H7 (cell line): ENCODE results near the gene DSG4. TPM values are rescaled to one million over a fixed set of nuclear protein-coding genes. Genes with fewer than 3 reads are reported as not detected.

Experiments
- DNase-seq: peaks from one replicate; pipeline ENCODE4 v3.0.0; 2012
- H3K27me3 ChIP-seq: 2 replicates; pipeline ENCODE4 v1.6.0; 2011; ENCODE audit warnings: mild to moderate bottlenecking, low read length; ENCODE audit not compliant: control insufficient read depth, insufficient read depth
- H3K36me3 ChIP-seq: replicated peaks from 2 replicates; pipeline ENCODE4 v1.5.1; 2011; ENCODE audit warnings: low read length; ENCODE audit not compliant: control insufficient read depth, insufficient read depth
- H3K4me3 ChIP-seq: 2 replicates; pipeline ENCODE4 v1.5.1; 2011; ENCODE audit warnings: low read depth, mild to moderate bottlenecking, control low read depth, low read length, moderate library complexity; ENCODE audit not compliant: insufficient read depth
- total RNA-seq: library from RNA; depleted of rRNA; stranded (reverse); fragments of >200 nt; shearing (Covaris generic); gene quantifications from 2 replicates; pipeline ENCODE4 v1.2.3, GENCODE V29; 2014

Gene DSG4
- total RNA-seq, 1 experiment from 2014 or later = not detected

DNA sequence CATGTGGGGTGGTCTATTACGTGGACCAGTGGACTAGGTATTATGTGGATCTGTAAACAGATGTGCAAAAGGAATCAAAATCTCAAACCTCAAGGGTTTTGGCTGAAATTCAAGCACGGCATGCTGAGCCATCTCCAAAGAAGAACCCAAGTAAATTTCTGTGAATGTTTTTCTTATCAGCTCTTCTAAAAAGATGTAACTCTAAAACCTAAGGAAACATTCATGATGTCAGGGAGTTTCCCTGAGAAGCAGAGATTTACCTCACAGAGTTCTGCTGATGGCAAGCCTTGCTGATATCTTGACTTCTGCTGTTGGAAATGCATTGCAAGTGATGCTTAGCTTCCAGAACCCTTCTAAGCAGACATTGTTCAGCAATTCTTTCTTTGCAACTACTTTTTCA, 21.6 kb downstream of the DSG4 start:
- H3K36me3 ChIP-seq = no peaks in the 10 kb centered on the region
- no peak for DNase-seq
- no peaks in the 10 kb centered on the region for H3K27me3 ChIP-seq
- no peak overlapping the region for H3K4me3 ChIP-seq

DNA sequence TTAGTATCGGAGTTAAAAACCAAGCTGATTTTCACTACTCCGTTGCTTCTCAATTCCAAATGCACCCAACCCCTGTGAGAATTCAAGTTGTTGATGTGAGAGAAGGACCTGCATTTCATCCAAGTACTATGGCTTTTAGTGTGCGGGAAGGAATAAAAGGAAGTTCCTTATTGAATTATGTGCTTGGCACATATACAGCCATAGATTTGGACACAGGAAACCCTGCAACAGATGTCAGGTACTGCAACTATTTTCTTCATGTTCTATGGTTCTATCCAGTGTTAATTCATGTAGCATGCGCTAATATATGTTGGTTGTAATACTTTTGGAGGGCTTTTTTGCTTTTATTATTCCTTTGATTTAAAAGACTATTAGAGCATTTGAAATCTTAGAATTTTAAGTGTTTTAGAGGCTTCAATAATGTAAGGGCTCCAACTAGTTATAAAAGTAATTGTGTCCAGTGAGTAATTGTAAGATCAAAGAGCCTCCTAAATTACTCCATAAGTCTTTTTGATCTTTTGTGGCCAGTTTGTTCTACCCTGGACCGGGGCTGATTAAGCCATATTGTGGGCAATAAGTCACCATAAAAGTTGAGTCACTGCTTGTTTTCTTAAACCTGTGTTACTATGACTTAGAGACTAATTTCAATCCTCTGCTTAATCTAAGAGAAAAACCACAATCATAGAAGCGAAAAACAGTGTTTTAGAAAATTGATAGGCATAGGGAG, 22.9 kb downstream of the DSG4 start:
- no peaks in the 10 kb centered on the region for H3K27me3 ChIP-seq
- H3K36me3 ChIP-seq = no peaks in the 10 kb centered on the region
- DNase-seq = no peak
- H3K4me3 ChIP-seq = no peak overlapping the region

DNA sequence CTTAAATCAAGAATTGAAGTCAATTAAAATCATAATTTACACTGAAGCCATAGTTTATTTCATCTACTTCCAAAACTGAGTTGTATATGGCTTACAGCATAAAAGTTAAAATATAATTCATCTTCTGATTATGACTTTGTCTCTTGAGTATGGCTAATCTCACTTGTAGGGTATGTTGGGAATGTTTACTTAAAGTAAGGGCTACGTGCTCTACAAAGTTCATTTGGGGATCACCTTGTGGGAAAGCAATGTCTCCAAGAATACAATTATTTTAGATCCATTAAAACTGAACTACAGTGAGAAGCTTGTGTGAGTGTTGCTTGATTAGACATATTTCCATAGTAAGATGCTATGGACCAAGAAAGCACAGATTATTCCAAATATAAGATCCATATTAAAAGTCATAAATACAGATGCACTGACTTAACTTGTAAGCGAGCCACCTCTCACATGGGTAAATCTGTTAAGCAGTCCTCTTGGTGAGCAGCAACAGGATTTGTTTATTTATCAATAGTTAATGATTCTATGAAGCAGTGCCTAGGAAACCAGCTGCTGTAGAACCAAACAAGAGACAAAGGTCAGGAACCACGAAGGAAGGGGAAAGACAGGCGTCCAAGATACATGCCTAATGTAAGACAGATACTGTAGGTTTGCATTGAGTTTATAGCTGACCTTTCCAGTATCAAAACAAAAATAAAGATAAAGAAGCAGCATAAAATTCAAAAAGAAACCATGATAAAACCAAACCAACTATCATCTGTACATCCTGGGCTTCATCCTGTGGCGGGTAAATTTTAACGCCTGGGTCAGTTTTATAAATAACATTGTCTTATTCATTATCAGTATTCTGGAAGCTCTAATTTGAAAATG, 24.8 kb downstream of the DSG4 start:
- Histone ChIP-seq H3K27me3 (no peaks in the 10 kb centered on the region), H3K4me3 (no peak overlapping the region), H3K36me3 (no peaks in the 10 kb centered on the region)
- no peak for DNase-seq

DNA sequence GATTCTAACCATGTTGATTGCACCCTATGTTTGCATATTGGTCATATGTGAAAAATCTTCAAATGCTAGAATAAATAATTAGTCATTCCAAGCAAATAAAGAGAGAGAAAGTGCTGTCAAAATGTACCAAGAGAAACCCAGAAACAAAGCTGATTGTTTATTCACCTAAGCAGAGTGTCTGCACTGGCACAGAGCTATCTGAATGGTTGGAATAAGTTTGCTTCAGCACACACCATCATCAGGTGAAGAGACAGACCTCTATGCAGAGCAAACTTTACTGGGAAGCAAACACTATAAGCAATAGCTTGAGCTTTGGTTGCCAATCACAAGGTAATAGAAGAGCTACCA, 25.4 kb downstream of the DSG4 start:
- Histone ChIP-seq H3K36me3 (no peaks in the 10 kb centered on the region), H3K27me3 (no peaks in the 10 kb centered on the region), H3K4me3 (no peak overlapping the region)
- DNase-seq = no peak

DNA sequence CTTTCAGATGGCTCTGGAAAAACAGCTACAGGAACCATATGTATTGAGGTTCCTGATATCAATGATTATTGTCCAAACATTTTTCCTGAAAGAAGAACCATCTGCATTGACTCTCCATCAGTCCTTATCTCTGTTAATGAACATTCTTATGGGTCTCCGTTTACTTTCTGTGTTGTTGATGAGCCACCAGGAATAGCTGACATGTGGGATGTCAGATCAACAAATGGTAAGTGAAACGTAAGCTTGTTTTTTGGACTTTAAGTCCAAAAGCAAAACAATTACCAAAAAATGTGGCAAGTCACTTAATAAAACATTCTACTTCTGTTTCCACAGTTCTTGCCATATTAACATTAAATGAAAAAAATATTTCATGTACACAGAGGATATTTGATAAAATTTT, 26.8 kb downstream of the DSG4 start:
- no peaks in the 10 kb centered on the region for H3K27me3 ChIP-seq
- no peak for DNase-seq
- H3K4me3 ChIP-seq = no peak overlapping the region
- no peaks in the 10 kb centered on the region for H3K36me3 ChIP-seq

DNA sequence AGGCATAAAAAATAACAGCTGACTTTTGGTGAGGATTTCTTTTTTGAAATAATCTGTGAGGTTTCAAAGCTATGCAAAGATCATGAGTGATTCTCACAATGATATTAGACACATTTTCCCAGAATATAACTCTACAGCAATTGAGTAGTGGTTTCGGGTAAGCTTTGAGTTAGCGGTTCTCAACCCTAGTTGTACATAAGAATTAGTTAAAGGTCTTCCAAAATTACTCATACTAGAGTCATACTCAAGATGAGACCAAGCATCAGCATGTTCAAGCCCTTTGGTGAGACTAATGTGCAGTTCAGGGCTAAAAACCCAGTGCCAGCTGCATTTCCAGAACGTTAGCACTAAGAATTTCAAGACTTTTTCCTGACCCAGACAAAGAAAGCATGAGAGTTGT, 31.1 kb downstream of the DSG4 start:
- Histone ChIP-seq H3K4me3 (no peak overlapping the region), H3K27me3 (no peaks in the 10 kb centered on the region), H3K36me3 (no peaks in the 10 kb centered on the region)
- DNase-seq = no peak

DNA sequence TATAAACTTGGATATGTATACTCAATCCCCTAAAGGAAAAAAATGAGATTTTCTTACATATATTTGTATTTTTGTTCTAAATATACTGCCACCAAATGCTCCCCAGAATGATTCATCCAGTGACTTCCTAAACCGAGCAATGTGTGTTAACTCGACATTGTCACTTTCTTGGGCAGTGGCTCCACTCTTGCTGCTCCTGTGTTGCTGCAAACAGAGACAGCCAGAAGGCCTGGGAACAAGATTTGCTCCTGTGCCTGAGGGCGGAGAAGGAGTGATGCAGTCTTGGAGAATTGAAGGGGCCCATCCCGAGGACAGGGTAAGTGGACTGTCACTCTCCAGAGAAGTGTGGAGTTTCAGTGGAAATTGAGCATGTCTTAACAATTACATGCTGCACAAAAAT, 32.7 kb downstream of the DSG4 start:
- DNase-seq = no peak

DNA sequence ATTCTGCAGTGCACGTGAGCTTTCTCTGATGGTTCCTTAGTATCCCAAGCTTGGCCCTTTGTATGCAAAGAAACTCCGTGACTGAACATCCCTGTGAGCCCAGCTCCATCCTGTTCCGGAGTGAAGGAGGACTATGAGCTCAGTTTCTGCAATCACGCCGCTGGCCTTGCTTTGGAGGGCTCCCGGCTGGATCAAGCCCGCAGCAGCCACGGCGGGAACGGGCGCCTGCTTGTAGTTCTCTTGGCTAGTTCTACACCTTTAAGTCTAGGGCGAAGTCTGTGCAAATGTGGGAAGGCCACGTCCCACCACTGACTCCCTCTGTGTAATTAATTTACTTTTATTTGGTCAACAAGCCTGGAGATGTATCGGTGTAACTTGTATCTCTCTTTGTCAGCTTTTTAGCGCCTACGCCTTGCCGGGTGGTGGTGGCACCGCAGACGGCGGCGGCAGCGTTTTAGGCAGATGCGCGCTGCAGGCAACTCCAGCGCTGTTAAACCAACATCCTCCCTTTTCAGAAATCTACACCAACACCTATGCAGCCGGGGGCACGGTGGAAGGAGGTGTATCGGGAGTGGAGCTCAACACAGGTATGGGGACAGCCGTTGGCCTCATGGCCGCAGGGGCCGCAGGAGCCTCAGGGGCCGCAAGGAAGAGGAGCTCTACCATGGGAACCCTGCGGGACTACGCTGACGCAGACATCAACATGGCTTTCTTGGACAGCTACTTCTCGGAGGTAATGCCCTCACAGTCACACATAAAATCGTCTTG, 34.3 kb downstream of the DSG4 start:
- H3K36me3 ChIP-seq = no peaks in the 10 kb centered on the region
- no peaks in the 10 kb centered on the region for H3K27me3 ChIP-seq
- peak; percentile 13 for DNase-seq
- no peak overlapping the region for H3K4me3 ChIP-seq

More for the DNA sequence above, 32.7 kb downstream of the DSG4 start:
- Histone ChIP-seq H3K27me3 (no peaks in the 10 kb centered on the region), H3K36me3 (no peaks in the 10 kb centered on the region), H3K4me3 (no peak overlapping the region)

DNA sequence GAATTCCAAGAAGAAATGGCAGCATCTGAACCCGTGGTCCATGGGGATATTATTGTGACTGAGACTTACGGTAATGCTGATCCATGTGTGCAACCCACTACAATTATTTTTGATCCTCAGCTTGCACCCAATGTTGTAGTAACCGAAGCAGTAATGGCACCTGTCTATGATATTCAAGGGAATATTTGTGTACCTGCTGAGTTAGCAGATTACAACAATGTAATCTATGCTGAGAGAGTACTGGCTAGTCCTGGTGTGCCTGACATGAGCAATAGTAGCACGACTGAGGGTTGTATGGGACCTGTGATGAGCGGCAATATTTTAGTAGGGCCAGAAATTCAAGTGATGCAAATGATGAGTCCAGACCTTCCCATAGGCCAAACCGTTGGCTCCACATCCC, 36.6 kb downstream of the DSG4 start:
- Histone ChIP-seq H3K36me3 (no peaks in the 10 kb centered on the region), H3K27me3 (no peaks in the 10 kb centered on the region), H3K4me3 (no peak overlapping the region)
- DNase-seq = no peak

DNA sequence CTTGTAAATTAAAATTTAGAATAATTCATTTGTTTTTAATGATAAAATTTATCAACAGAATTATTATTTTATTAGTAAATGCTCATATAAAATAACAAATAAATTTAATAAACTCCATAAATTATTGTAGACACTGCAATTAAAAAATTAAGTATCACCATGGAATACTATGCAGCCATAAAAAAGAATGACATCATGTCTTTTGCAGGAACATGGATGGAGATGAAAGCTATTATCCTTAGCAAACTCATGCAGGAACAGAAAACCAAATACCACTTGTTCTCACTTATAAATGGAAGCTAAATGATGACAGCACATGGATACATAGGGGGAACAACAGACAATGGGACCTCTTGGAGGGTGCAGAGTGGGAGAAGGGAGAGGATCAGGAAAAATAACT, 41.3 kb downstream of the DSG4 start:
- no peak for DNase-seq
- H3K27me3 ChIP-seq = no peaks in the 10 kb centered on the region
- no peak overlapping the region for H3K4me3 ChIP-seq
- no peaks in the 10 kb centered on the region for H3K36me3 ChIP-seq

DNA sequence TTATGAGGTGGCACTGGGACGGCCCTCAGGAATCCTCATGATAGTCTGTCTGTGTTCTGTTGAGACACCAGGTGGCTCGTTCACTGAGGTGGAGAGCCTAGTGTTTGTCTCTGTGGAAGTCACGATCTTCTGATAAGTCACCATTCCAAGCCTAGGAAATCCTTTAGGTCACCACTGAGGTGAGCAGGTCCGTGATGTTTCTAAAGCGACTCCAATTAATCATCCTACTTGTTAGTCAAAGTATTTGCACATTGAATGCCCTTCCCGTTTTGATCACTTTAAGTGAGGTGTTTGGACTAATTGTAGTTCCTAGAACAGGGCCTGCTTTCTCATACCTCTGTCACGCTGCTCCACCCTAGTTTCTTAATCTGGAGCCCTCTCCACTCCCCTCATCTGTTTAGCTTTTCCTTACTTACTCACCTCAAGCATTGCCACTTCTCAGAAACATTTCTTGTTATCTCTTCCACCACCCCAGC, 42.9 kb downstream of the DSG4 start:
- H3K36me3 ChIP-seq = no peaks in the 10 kb centered on the region
- no peak for DNase-seq
- no peak overlapping the region for H3K4me3 ChIP-seq
- no peaks in the 10 kb centered on the region for H3K27me3 ChIP-seq

DNA sequence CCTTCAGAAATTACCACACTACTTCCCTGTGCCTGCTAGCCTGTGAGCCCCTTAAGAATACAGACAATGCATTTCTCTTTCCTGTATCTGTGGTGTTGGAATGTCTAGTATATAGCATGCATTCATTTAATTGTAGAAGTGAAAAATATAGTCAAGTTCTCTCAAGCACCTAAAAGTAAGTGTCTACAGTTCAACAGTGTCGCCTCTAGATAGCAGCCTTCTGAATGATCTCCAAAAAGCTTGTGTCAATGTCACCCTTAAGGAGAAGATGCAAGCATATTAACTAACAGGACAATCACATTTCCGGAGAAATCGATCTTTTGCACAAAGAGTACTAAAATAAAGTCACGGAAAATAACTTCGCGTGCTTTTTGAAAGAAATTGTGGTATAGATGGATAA, 43.5 kb downstream of the DSG4 start:
- Histone ChIP-seq H3K36me3 (no peaks in the 10 kb centered on the region), H3K27me3 (no peaks in the 10 kb centered on the region), H3K4me3 (no peak overlapping the region)
- DNase-seq = no peak

DNA sequence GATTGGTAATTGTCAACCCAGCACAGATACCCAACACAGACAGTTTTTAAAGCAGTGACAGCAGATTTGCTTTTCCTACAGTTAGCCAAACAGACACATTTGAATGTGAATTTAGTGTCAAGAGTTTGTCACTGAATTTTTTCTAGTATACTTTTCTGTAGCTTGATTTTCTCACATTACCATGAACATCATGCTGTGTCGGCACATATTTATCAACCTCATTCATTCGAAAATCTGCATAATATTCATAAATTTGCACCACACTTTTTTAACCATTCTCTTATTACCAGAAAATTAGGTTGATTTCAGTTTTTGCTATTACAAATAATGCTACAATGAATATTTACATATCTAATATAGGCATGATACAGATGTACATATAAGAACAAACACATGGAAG, 43.9 kb downstream of the DSG4 start:
- Histone ChIP-seq H3K27me3 (no peaks in the 10 kb centered on the region), H3K4me3 (no peak overlapping the region), H3K36me3 (no peaks in the 10 kb centered on the region)
- no peak for DNase-seq

DNA sequence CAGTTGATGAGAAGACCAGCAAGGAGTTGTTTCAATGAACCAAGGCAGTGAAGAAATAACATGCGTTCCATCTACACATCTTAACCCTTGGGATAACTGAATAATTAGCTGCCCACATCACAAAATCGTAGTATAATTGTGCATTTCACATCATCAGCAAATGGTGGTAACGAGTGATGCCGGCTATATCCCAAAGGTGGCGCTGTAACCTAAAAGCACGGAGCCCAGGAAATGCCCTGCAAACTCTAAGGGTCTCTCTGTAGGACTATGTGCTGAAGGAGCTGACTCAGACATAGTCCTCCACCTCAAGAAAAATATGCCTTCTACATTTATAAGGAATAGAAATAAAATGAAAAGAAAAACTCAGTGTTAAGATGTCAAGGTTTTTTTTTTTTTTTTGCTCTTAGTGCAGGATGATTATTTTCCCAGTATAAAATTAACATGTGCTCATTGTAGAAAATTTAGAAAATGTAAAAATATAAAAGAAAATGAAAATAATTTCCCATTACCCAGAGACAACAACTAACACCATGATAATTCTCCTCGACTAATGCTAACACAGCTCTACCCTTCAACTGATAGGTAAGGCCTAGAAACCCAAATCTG, 47.9 kb downstream of the DSG4 start:
- peak; percentile 36 for DNase-seq
- no peaks in the 10 kb centered on the region for H3K36me3 ChIP-seq
- H3K4me3 ChIP-seq = no peak overlapping the region
- H3K27me3 ChIP-seq = no peaks in the 10 kb centered on the region
